ENCODE measurements around the gene FAM124A. TPM values are rescaled to one million over a fixed set of nuclear protein-coding genes. Genes with fewer than 3 reads are reported as not detected.

The FAM124A gene
- polyA plus RNA-seq, 4 donors = 0.22 to 1.8 (median 0.41) TPM; not detected in 1

GRCh38 chr13:51222686-51223559 is 725 bp downstream of the FAM124A start:
- FAIRE-seq (no peak), DNase-seq (peak; percentile 1 to 37)
- Histone ChIP-seq H3K27ac (ENCODE audit: low read depth in 1 of 3, low read length in 2 of 3) (no peak overlapping the region), H3K4me1 (ENCODE audit: control insufficient read depth in 3 of 3, insufficient read depth in 2 of 3, low read depth in 1 of 3, low read length in 2 of 3) (peaks cover 0 to 9% (median 0%) of the 10 kb centered on the region in 3 donors), H3K4me3 (ENCODE audit: low read depth in 1 of 3, low read length in 3 of 3) (peak overlapping the region; percentile 49 to 59 (median 57)), H3K9me3 (ENCODE audit: control insufficient read depth in 2 of 2, insufficient read depth in 1 of 2, low read depth in 1 of 2, low read length in 1 of 2) (no peaks in the 10 kb centered on the region), H3K27me3 (ENCODE audit: control insufficient read depth in 3 of 3, insufficient read depth in 3 of 3, low read length in 3 of 3) (peaks cover 8 to 52% (median 12%) of the 10 kb centered on the region in 3 donors), H3K36me3 (ENCODE audit: control insufficient read depth in 3 of 3, insufficient read depth in 2 of 3, low read depth in 1 of 3, low read length in 3 of 3) (no peaks in the 10 kb centered on the region)
- 7 to 15% (median 13%) methylated on average over 28 to 34 of the region's 34 CpGs for WGBS, 3 donors

DNA sequence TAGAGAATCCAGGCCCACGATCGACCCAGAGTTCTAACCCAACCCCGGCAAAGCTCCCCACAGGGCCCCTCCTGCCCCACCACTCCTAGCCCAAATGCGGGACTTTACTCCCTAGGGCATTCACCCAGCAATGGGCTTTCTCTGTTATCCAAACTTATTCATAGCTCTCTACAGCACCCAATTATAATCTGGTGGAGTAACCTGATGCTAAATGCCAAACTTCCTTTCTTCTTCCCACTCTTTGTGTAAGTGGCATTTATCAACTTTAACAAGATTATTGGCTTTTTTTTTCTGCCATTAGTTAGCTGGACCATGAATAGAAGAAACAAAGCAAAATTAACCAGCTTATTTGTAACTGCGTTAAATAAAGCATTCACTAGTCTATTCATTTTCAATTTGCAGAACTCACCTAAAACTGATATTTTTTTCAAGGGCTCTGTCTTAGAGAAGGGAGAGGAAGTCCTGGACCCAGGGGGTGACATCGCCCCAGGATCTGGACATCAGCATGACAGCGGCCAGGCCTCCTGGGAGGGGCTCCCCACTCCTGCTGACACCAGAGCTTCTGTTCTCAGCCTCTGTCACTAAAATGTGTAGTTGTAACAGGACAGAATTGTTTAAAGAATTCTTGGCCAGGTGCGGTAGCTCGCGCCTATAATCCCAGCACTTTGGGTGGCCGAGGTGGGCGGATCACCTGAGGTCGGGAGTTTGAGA is 1.5 kb downstream of the FAM124A start:
- no peak for FAIRE-seq
- 75 to 78% (median 75%) methylated on average over 13 of the region's 13 CpGs for WGBS, 3 donors
- Histone ChIP-seq H3K27ac (ENCODE audit: low read depth in 1 of 3, low read length in 2 of 3) (no peak overlapping the region), H3K9me3 (ENCODE audit: control insufficient read depth in 2 of 2, insufficient read depth in 1 of 2, low read depth in 1 of 2, low read length in 1 of 2) (no peaks in the 10 kb centered on the region), H3K4me1 (ENCODE audit: control insufficient read depth in 3 of 3, insufficient read depth in 2 of 3, low read depth in 1 of 3, low read length in 2 of 3) (peaks cover 0 to 9% (median 0%) of the 10 kb centered on the region in 3 donors), H3K4me3 (ENCODE audit: low read depth in 1 of 3, low read length in 3 of 3) (no peak overlapping the region), H3K27me3 (ENCODE audit: control insufficient read depth in 3 of 3, insufficient read depth in 3 of 3, low read length in 3 of 3) (peaks cover 8 to 52% (median 12%) of the 10 kb centered on the region in 3 donors), H3K36me3 (ENCODE audit: control insufficient read depth in 3 of 3, insufficient read depth in 2 of 3, low read depth in 1 of 3, low read length in 3 of 3) (no peaks in the 10 kb centered on the region)
- no peak for DNase-seq

DNA sequence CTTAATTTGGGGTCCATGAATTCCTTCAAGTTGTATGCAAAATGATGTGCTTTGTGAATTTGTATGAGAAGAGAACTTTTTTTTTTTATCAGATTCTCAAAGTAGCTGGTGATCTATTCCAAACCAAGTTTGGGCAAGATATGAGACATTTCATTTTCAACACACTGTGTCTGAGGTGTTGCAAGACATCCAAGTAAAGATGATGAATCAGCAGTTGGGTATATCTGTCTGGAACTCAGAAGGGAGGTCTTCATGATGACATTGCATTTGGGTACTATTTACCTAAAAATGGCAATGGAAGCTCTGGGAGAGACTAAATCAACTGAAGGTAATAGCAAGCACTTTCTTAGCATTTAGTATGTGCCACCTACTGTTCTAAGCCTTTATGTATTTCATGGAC is 2.8 kb downstream of the FAM124A start:
- H3K27me3 ChIP-seq (ENCODE audit: control insufficient read depth in 3 of 3, insufficient read depth in 3 of 3, low read length in 3 of 3) = peaks cover 8 to 51% (median 12%) of the 10 kb centered on the region in 3 donors
- no peak overlapping the region for H3K4me3 ChIP-seq (ENCODE audit: low read depth in 1 of 3, low read length in 3 of 3)
- H3K27ac ChIP-seq (ENCODE audit: low read depth in 1 of 3, low read length in 2 of 3) = no peak overlapping the region
- DNase-seq (no peak), FAIRE-seq (no peak)
- no peaks in the 10 kb centered on the region for H3K9me3 ChIP-seq (ENCODE audit: control insufficient read depth in 2 of 2, insufficient read depth in 1 of 2, low read depth in 1 of 2, low read length in 1 of 2)
- H3K36me3 ChIP-seq (ENCODE audit: control insufficient read depth in 3 of 3, insufficient read depth in 2 of 3, low read depth in 1 of 3, low read length in 3 of 3) = no peaks in the 10 kb centered on the region
- peaks cover 0 to 9% (median 0%) of the 10 kb centered on the region in 3 donors for H3K4me1 ChIP-seq (ENCODE audit: control insufficient read depth in 3 of 3, insufficient read depth in 2 of 3, low read depth in 1 of 3, low read length in 2 of 3)

- WGBS, 3 donors = 66 to 78% (median 76%) methylated on average over 1 of the region's 1 CpG
- H3K36me3 ChIP-seq (ENCODE audit: control insufficient read depth in 3 of 3, insufficient read depth in 2 of 3, low read depth in 1 of 3, low read length in 3 of 3) = no peaks in the 10 kb centered on the region
- peaks cover 4 to 36% (median 6%) of the 10 kb centered on the region in 3 donors for H3K27me3 ChIP-seq (ENCODE audit: control insufficient read depth in 3 of 3, insufficient read depth in 3 of 3, low read length in 3 of 3)
- H3K27ac ChIP-seq (ENCODE audit: low read depth in 1 of 3, low read length in 2 of 3) = no peak overlapping the region
- DNase-seq = no peak
- peaks cover 0 to 5% (median 0%) of the 10 kb centered on the region in 3 donors for H3K4me1 ChIP-seq (ENCODE audit: control insufficient read depth in 3 of 3, insufficient read depth in 2 of 3, low read depth in 1 of 3, low read length in 2 of 3)
- no peak overlapping the region for H3K4me3 ChIP-seq (ENCODE audit: low read depth in 1 of 3, low read length in 3 of 3)
- no peak for FAIRE-seq
- H3K9me3 ChIP-seq (ENCODE audit: control insufficient read depth in 2 of 2, insufficient read depth in 1 of 2, low read depth in 1 of 2, low read length in 1 of 2) = no peaks in the 10 kb centered on the region
These were observed 5.2 kb downstream of the FAM124A start for GRCh38 chr13:51227404-51227803.

DNA sequence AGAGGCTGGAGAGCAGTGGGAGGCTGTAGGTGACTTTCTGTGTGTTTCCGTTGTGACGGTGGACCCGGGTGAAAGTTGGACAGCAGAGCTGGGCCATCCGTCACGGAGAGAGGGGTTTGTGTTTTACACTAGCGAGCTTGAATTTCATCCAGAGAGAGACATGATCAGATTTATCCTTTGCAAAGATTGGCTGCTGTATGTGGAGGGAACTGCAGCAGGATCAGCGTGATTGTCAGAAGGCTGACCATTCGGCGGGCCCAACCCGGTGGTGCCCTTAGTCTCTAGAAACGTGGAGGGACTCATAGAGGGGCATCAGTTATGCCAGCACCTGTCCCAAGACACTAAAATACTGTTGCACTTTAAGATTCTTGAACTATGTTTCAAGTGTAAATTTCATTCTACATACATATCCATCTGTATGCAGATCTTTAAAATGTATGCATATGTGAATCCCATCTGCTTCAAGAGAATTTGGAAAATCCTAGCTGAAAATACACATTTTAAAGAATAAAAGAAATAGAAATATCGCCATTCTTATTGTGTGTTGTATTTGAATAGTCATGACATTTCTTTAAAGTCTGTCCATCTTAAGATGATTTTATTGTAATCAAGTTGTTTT is 7.0 kb downstream of the FAM124A start:
- Histone ChIP-seq H3K36me3 (ENCODE audit: control insufficient read depth in 3 of 3, insufficient read depth in 2 of 3, low read depth in 1 of 3, low read length in 3 of 3) (no peaks in the 10 kb centered on the region), H3K27me3 (ENCODE audit: control insufficient read depth in 3 of 3, insufficient read depth in 3 of 3, low read length in 3 of 3) (peaks cover 0 to 24% (median 0%) of the 10 kb centered on the region in 3 donors), H3K27ac (ENCODE audit: low read depth in 1 of 3, low read length in 2 of 3) (no peak overlapping the region), H3K4me1 (ENCODE audit: control insufficient read depth in 3 of 3, insufficient read depth in 2 of 3, low read depth in 1 of 3, low read length in 2 of 3) (no peaks in the 10 kb centered on the region), H3K9me3 (ENCODE audit: control insufficient read depth in 2 of 2, insufficient read depth in 1 of 2, low read depth in 1 of 2, low read length in 1 of 2) (no peaks in the 10 kb centered on the region), H3K4me3 (ENCODE audit: low read depth in 1 of 3, low read length in 3 of 3) (no peak overlapping the region)
- no peak for DNase-seq
- 86 to 91% (median 89%) methylated on average over 12 of the region's 12 CpGs for WGBS, 3 donors
- FAIRE-seq = no peak

DNA sequence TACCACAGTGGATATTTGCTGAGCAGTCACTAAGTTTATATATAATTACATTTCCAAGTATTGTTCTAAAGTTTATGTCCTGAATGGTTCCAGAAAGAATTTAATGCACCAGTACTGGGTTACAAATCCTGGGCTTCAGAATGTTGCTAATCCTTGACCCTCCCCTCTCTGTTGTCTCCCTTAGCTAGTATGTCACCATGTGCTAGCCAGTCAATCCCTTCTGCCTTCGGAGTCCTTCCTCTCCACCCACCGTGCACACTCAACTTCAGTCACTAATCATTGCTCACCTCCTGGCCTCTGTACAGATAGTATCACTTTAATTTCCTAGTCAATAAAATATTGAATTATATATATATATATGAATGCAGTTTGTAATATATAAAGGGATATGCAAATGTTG is 7.5 kb downstream of the FAM124A start:
- 56 to 72% (median 67%) methylated on average over 2 of the region's 2 CpGs for WGBS, 3 donors
- Histone ChIP-seq H3K4me3 (ENCODE audit: low read depth in 1 of 3, low read length in 3 of 3) (no peak overlapping the region), H3K36me3 (ENCODE audit: control insufficient read depth in 3 of 3, insufficient read depth in 2 of 3, low read depth in 1 of 3, low read length in 3 of 3) (no peaks in the 10 kb centered on the region), H3K27me3 (ENCODE audit: control insufficient read depth in 3 of 3, insufficient read depth in 3 of 3, low read length in 3 of 3) (peaks cover 0 to 19% (median 0%) of the 10 kb centered on the region in 3 donors), H3K4me1 (ENCODE audit: control insufficient read depth in 3 of 3, insufficient read depth in 2 of 3, low read depth in 1 of 3, low read length in 2 of 3) (no peaks in the 10 kb centered on the region), H3K9me3 (ENCODE audit: control insufficient read depth in 2 of 2, insufficient read depth in 1 of 2, low read depth in 1 of 2, low read length in 1 of 2) (no peaks in the 10 kb centered on the region), H3K27ac (ENCODE audit: low read depth in 1 of 3, low read length in 2 of 3) (peak overlapping the region in 1 of 3 donors; percentile 14)
- no peak for DNase-seq
- no peak for FAIRE-seq

GRCh38 chr13:51230477-51231105 is 8.4 kb downstream of the FAM124A start:
- H3K27me3 ChIP-seq (ENCODE audit: control insufficient read depth in 3 of 3, insufficient read depth in 3 of 3, low read length in 3 of 3) = peaks cover 0 to 14% (median 0%) of the 10 kb centered on the region in 3 donors
- WGBS, 3 donors = 9 to 17% (median 15%) methylated on average over 8 of the region's 8 CpGs
- FAIRE-seq (no peak), DNase-seq (peak; percentile 48 to 53)
- no peaks in the 10 kb centered on the region for H3K4me1 ChIP-seq (ENCODE audit: control insufficient read depth in 3 of 3, insufficient read depth in 2 of 3, low read depth in 1 of 3, low read length in 2 of 3)
- H3K27ac ChIP-seq (ENCODE audit: low read depth in 1 of 3, low read length in 2 of 3) = peak overlapping the region in 2 of 3 donors; percentile 30 to 84
- H3K9me3 ChIP-seq (ENCODE audit: control insufficient read depth in 2 of 2, insufficient read depth in 1 of 2, low read depth in 1 of 2, low read length in 1 of 2) = no peaks in the 10 kb centered on the region
- no peaks in the 10 kb centered on the region for H3K36me3 ChIP-seq (ENCODE audit: control insufficient read depth in 3 of 3, insufficient read depth in 2 of 3, low read depth in 1 of 3, low read length in 3 of 3)
- peak overlapping the region in 1 of 3 donors; percentile 23 for H3K4me3 ChIP-seq (ENCODE audit: low read depth in 1 of 3, low read length in 3 of 3)

DNA sequence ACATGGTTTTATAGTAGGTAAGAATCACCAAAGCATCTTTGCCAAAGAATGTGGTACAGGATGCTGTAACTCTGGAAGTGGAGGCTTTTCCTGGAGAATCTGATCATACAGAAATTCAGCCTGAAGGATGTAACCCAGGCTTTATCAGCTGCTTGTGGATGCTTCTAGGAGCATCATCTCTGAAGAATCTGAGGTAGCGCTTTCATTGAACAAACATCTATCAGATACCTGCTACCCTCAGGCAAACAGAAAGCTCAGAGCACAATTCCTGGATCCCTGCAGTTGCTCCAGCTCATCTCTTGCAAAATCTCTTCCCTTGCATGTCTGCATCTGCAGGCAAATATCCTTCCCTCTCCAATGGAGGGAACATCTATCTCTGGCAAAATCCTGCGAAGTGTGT is 9.3 kb downstream of the FAM124A start:
- Histone ChIP-seq H3K4me1 (ENCODE audit: control insufficient read depth in 3 of 3, insufficient read depth in 2 of 3, low read depth in 1 of 3, low read length in 2 of 3) (no peaks in the 10 kb centered on the region), H3K36me3 (ENCODE audit: control insufficient read depth in 3 of 3, insufficient read depth in 2 of 3, low read depth in 1 of 3, low read length in 3 of 3) (no peaks in the 10 kb centered on the region), H3K9me3 (ENCODE audit: control insufficient read depth in 2 of 2, insufficient read depth in 1 of 2, low read depth in 1 of 2, low read length in 1 of 2) (no peaks in the 10 kb centered on the region), H3K27ac (ENCODE audit: low read depth in 1 of 3, low read length in 2 of 3) (no peak overlapping the region), H3K27me3 (ENCODE audit: control insufficient read depth in 3 of 3, insufficient read depth in 3 of 3, low read length in 3 of 3) (peaks cover 0 to 17% (median 0%) of the 10 kb centered on the region in 3 donors), H3K4me3 (ENCODE audit: low read depth in 1 of 3, low read length in 3 of 3) (no peak overlapping the region)
- no peak for FAIRE-seq
- no peak for DNase-seq
- 93 to 99% (median 97%) methylated on average over 2 of the region's 2 CpGs for WGBS, 3 donors
